GM06990 (cell line): ENCODE results near the gene ZNF488.

Experiments used
- DNase-seq: peaks from one replicate; pipeline ENCODE4 v3.0.0-alpha.2; 2011; ENCODE audit not compliant: insufficient read length; ENCODE audit errors: extremely low read depth
- H3K27me3 ChIP-seq: replicated peaks from 2 replicates; pipeline ENCODE4 v1.6.0; 2011; ENCODE audit warnings: low read length; ENCODE audit not compliant: control insufficient read depth, insufficient read depth
- H3K36me3 ChIP-seq: 2 replicates; pipeline ENCODE4 v1.5.1; 2011; ENCODE audit warnings: low read length; ENCODE audit not compliant: control insufficient read depth, insufficient read depth
- H3K4me3 ChIP-seq: replicated peaks from 2 replicates; pipeline ENCODE4 v1.5.1; 2011; ENCODE audit warnings: low read depth, mild to moderate bottlenecking, control low read depth, low read length
- TF ChIP-seq, protein P1 (sequence below): IDR thresholded peaks from 2 replicates; pipeline ENCODE4 v1.5.1; 2011; ENCODE audit warnings: low read length, control low read depth, mild to moderate bottlenecking, inconsistent platforms; ENCODE audit not compliant: insufficient read depth, poor library complexity, severe bottlenecking

ZNF488 gene

DNA sequence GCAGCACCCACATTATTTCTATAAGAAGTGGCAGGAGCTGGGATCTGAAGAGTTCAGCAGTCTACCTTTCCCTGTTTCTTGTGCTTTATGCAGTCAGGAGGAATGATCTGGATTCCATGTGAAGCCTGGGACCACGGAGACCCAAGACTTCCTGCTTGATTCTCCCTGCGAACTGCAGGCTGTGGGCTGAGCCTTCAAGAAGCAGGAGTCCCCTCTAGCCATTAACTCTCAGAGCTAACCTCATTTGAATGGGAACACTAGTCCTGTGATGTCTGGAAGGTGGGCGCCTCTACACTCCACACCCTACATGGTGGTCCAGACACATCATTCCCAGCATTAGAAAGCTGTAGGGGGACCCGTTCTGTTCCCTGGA lies 36.8 kb downstream of the ZNF488 start:
- H3K4me3 ChIP-seq = no peak overlapping the region
- H3K36me3 ChIP-seq = no peaks in the 10 kb centered on the region
- no peaks in the 10 kb centered on the region; the same call in 1 of the 2 replicates for H3K27me3 ChIP-seq
- DNase-seq = no peak
- TF ChIP-seq, protein P1, sequence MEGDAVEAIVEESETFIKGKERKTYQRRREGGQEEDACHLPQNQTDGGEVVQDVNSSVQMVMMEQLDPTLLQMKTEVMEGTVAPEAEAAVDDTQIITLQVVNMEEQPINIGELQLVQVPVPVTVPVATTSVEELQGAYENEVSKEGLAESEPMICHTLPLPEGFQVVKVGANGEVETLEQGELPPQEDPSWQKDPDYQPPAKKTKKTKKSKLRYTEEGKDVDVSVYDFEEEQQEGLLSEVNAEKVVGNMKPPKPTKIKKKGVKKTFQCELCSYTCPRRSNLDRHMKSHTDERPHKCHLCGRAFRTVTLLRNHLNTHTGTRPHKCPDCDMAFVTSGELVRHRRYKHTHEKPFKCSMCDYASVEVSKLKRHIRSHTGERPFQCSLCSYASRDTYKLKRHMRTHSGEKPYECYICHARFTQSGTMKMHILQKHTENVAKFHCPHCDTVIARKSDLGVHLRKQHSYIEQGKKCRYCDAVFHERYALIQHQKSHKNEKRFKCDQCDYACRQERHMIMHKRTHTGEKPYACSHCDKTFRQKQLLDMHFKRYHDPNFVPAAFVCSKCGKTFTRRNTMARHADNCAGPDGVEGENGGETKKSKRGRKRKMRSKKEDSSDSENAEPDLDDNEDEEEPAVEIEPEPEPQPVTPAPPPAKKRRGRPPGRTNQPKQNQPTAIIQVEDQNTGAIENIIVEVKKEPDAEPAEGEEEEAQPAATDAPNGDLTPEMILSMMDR = no peak

DNA sequence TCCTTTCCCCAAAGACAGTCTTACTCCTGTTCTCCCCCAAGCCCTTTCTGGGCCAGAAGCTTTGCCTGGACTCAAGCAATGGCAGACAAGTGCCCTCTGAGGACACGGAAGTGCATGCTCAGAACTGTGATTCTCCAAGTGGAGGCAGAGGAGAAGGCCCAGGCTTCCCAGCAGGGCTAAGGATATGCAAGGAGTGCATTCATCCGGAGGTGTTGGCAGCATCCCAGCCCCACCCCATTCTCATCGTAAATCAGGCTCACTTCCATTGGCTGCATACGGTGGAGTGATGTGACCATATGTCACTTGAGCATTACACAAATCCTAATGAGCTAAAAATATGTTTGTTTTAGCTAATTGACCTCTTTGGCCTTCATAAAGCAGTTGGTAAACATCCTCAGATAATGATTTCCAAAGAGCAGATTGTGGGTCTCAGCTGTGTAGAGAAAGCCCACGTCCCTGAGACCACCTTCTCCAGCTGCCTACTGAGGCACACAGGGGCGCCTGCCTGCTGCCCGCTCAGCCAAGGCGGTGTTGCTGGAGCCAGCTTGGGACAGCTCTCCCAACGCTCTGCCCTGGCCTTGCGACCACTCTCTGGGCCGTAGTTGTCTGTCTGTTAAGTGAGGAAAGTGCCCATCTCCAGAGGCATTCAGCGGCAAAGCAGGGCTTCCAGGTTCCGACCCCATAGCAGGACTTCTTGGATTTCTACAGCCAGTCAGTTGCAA lies 37.4 kb downstream of the ZNF488 start:
- TF ChIP-seq, protein P1 = no peak
- H3K36me3 ChIP-seq = no peaks in the 10 kb centered on the region
- H3K4me3 ChIP-seq = no peak overlapping the region
- DNase-seq = no peak
- no peaks in the 10 kb centered on the region; the same call in 1 of the 2 replicates for H3K27me3 ChIP-seq

DNA sequence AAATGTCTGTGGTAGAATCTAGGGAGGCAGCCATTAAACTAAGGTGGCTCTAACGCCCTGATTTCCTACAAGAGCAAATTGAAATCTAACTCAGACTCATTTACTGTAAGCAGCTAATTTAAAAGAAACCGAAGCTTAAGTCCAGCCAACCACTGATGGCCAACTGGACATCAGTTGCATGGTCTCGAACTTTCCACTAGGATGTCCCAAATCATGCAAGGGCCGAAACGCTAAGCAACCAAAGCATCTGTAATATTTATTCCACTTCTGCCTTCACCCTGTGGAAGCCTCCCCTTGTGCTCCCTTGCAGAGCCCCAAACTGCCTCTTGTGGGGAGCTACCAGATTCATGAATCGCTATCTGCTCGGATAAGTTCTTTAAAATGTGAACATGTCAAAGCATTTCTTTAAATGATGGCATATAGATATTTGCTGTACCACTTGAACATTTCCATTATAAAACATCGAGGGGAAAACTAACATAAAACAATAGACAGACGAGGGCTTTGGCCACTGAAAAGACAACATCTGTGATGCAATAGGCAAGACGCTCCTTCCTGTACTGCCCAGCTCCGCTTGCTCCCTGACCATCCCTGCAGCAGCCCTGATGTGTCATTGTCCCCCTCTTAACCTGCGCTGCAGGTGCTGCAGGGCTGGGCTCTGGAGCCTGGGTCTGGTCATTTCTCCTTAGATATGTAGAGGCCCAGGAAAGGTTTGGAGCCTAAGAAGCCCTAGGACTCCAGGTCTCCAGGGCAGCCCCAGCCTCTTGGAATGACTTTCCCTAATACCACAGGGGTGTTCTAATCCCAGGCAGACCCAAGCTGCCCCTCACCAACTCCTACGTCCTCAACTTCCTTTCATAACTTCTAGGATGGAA lies 38.9 kb downstream of the ZNF488 start:
- Histone ChIP-seq H3K36me3 (no peaks in the 10 kb centered on the region), H3K4me3 (no peak overlapping the region), H3K27me3 (no peaks in the 10 kb centered on the region; the same call in 1 of the 2 replicates)
- DNase-seq = no peak
- TF ChIP-seq, protein P1 = no peak

DNA sequence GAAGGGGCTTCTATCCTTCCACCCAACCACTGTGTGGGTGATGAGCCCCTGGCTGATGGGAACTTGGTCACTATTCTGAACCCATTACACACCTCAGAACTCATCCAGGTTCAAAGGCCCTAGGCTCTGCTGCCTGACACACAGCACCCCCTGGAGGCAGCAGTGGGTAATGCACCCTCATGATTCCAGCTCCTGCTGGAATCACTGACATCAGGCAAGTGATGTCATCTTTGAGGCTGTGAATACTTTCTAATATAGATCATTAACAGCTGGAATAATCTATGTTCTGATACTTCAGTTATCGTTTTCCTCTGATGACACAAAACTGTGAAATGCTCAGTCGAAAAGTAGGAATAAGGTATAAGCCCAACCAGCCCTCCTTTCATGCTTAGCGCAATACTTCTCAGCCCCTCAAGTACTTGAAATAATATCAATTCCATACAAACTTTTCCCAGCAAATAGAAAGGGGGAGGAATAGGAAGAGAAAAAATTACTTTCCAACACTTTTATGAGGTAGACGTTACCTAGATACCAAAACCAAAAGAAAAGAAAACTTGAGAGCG lies 43.4 kb downstream of the ZNF488 start:
- no peaks in the 10 kb centered on the region; the same call in 1 of the 2 replicates for H3K27me3 ChIP-seq
- TF ChIP-seq, protein P1 = peak; percentile 97
- no peaks in the 10 kb centered on the region for H3K36me3 ChIP-seq
- no peak overlapping the region for H3K4me3 ChIP-seq
- DNase-seq = no peak

DNA sequence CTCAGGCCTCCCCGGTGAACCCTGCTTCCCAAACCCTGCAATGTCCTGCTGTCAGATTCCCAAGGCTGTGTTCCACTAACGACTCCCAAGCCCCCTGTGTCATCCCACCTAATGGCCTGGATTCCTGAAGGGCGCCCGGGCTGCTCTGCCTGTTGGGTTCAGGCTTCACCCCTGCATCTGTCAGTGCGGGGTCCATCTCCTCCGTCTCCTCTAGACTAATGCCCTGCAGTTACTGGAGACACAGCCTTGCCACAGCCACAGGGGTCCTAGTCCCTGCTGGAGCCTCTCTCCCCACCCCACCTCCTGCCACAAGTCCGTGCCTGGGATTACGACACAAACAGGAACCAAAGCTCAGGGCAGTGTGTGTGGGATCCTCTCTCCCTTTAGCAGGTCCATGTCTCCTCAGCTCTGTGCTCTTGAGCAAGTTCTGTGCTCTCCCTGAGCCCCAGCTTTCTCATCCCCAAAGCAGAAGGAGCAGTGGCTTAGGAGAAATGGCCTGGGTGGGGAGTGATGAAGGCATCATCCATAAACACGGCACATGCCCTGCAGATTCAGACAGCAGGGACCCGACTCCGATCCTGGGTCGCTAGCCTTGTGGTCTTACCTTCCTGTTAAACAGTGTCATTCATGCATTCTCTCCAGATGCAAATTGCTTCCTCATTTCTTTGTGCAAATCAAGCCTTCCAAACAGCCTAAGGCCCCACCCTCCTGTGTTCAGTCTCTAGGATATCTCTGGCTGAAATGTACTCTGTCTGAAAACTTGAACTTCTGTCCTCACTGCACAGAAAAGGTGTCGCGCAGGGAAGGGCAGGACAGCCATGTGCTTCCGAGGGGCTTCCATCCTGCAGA lies 44.1 kb downstream of the ZNF488 start:
- Histone ChIP-seq H3K4me3 (no peak overlapping the region), H3K27me3 (peaks cover 1% of the 10 kb centered on the region; the same call in 1 of the 2 replicates), H3K36me3 (no peaks in the 10 kb centered on the region)
- TF ChIP-seq, protein P1 = no peak
- peak; percentile 22 for DNase-seq
